Astrocyte (in vitro differentiated cells and primary cell): ENCODE measurements around the gene MALAT1. TPM values are rescaled to one million over a fixed set of nuclear protein-coding genes. Genes with fewer than 3 reads are reported as not detected.

Experiments used
- DNase-seq: peaks from one replicate; pipeline ENCODE4 v3.0.0-alpha.2; 2010; ENCODE audit warnings: low read depth
- FAIRE-seq: peaks from 2 replicates; lab custom pipeline; 2011; peaks lifted over from hg19 to GRCh38; lab: Jason Lieb, UNC
- H2AFZ ChIP-seq: 2 replicates; pipeline ENCODE4 v1.6.0; 2012; ENCODE audit warnings: low read depth, low read length, inconsistent platforms
- H3K27ac ChIP-seq: 2 replicates; pipeline ENCODE4 v1.5.1; 2011; ENCODE audit warnings: low read depth, low read length, inconsistent platforms
- H3K27me3 ChIP-seq: 2 replicates; pipeline ENCODE4 v1.6.0; 2011; ENCODE audit warnings: low read length, inconsistent platforms; ENCODE audit not compliant: insufficient read depth
- H3K36me3 ChIP-seq: 2 replicates; pipeline ENCODE4 v1.5.1; 2011; ENCODE audit warnings: low read length, inconsistent platforms; ENCODE audit not compliant: insufficient read depth
- H3K4me1 ChIP-seq: 2 replicates; pipeline ENCODE4 v1.5.1; 2011; ENCODE audit warnings: low read length, inconsistent platforms; ENCODE audit not compliant: insufficient read depth
- H3K4me2 ChIP-seq: 2 replicates; pipeline ENCODE4 v1.6.0; 2012; ENCODE audit warnings: low read length, inconsistent platforms
- H3K4me3 ChIP-seq: 2 replicates; pipeline ENCODE4 v1.5.1; 2011; ENCODE audit warnings: low read depth, mild to moderate bottlenecking, low read length, inconsistent platforms; ENCODE audit not compliant: insufficient read depth
- H3K79me2 ChIP-seq: 2 replicates; pipeline ENCODE4 v1.6.0; 2012; ENCODE audit warnings: mild to moderate bottlenecking, low read length, inconsistent platforms; ENCODE audit not compliant: insufficient read depth
- H3K9ac ChIP-seq: 2 replicates; pipeline ENCODE4 v1.6.0; 2012; ENCODE audit warnings: mild to moderate bottlenecking, low read length, inconsistent platforms
- H3K9me3 ChIP-seq: 2 replicates; pipeline ENCODE4 v1.5.1; 2012; ENCODE audit warnings: low read depth, mild to moderate bottlenecking, low read length, inconsistent platforms; ENCODE audit not compliant: insufficient read depth
- H4K20me1 ChIP-seq: 2 replicates; pipeline ENCODE4 v1.6.0; 2012; ENCODE audit warnings: low read length, inconsistent platforms; ENCODE audit not compliant: insufficient read depth
- H3K27ac Mint-ChIP-seq: one replicate; pipeline ENCODE4 v1.8.0; 2021; ENCODE audit warnings: mild to moderate bottlenecking, mixed read lengths; ENCODE audit not compliant: unreplicated experiment
- H3K27me3 Mint-ChIP-seq: one replicate; pipeline ENCODE4 v1.8.0; 2021; ENCODE audit warnings: low read depth, mixed read lengths; ENCODE audit not compliant: unreplicated experiment
- H3K36me3 Mint-ChIP-seq: one replicate; pipeline ENCODE4 v1.8.0; 2021; ENCODE audit warnings: low read depth, mixed read lengths; ENCODE audit not compliant: unreplicated experiment
- H3K4me1 Mint-ChIP-seq: one replicate; pipeline ENCODE4 v1.8.0; 2021; ENCODE audit warnings: low read depth, mixed read lengths; ENCODE audit not compliant: unreplicated experiment
- H3K4me3 Mint-ChIP-seq: one replicate; pipeline ENCODE4 v1.8.0; 2021; ENCODE audit warnings: mild to moderate bottlenecking, moderate library complexity, mixed read lengths; ENCODE audit not compliant: unreplicated experiment
- H3K9me3 Mint-ChIP-seq: one replicate; pipeline ENCODE4 v1.8.0; 2021; ENCODE audit warnings: mild to moderate bottlenecking, mixed read lengths; ENCODE audit not compliant: unreplicated experiment
- EZH2 ChIP-seq: IDR thresholded peaks from 2 replicates; pipeline ENCODE4 v1.6.1; 2012; ENCODE audit warnings: mild to moderate bottlenecking, low read length, inconsistent platforms; ENCODE audit not compliant: insufficient read depth
- total RNA-seq: library from RNA; stranded (reverse); gene quantifications from 2 replicates; pipeline ENCODE4 v1.2.1, GENCODE V29; 2021
- TF ChIP-seq, protein P1 (sequence below): IDR thresholded peaks from 2 replicates; pipeline ENCODE4 v1.5.1; 2011; ENCODE audit warnings: low read depth, mild to moderate bottlenecking, inconsistent platforms, low read length, moderate library complexity; ENCODE audit not compliant: insufficient read depth

MALAT1 gene
- total RNA-seq, 1 donor from 2014 or later: 8,991 TPM

DNA sequence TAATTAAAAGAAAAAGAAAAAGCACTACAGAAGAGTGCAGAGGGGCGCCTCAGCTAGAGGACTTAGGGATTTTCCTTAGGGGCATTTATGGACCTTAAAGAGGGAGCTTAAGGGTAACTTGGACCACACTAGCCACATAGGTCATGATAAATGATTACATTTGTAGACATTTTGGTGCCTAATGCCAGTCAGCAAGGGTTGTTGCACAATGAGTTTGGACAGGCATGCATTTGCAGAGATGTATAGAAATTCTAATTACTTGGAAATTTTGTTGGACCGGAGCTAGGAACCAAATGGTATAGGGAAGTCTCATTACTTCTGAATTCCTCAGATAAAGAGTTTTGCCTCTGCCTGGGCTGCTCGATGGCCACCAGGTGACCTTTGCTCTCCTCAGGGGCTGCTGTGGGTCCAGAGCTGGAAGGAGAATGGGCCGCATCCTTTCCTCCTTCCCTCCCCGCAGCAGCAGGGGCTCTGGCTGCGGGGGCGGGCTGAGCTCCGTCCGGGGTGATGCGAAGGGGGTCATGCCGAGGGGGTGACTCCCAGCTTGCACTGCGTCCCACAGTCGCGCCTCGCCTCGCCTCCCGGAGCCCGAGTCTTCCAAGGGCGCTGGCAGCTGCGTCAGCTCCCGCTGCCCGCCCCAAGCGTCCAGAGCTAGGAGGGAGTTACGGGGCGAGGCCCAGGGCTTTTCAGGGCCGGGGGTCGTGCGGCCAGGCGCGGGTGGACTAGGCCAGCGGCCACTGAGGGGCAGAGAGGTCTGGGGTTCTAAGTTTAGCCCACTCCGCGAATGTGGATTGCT lies 20.3 kb upstream of the MALAT1 start:
- Mint-ChIP-seq H3K4me1 (peaks cover 39% of the 10 kb centered on the region), H3K4me3 (no peak overlapping the region), H3K9me3 (no peaks in the 10 kb centered on the region), H3K27me3 (no peaks in the 10 kb centered on the region), H3K27ac (peak overlapping the region; percentile 26), H3K36me3 (no peaks in the 10 kb centered on the region)
- H3K27ac ChIP-seq: peak overlapping the region; percentile 100
- H3K36me3 ChIP-seq: no peaks in the 10 kb centered on the region
- peak overlapping the region; percentile 38 for H2AFZ ChIP-seq
- H3K4me1 ChIP-seq: peaks cover 48% of the 10 kb centered on the region
- no peaks in the 10 kb centered on the region for H3K27me3 ChIP-seq
- H3K4me2 ChIP-seq: peak overlapping the region; percentile 80
- no peak for TF ChIP-seq EZH2
- TF ChIP-seq, protein P1, sequence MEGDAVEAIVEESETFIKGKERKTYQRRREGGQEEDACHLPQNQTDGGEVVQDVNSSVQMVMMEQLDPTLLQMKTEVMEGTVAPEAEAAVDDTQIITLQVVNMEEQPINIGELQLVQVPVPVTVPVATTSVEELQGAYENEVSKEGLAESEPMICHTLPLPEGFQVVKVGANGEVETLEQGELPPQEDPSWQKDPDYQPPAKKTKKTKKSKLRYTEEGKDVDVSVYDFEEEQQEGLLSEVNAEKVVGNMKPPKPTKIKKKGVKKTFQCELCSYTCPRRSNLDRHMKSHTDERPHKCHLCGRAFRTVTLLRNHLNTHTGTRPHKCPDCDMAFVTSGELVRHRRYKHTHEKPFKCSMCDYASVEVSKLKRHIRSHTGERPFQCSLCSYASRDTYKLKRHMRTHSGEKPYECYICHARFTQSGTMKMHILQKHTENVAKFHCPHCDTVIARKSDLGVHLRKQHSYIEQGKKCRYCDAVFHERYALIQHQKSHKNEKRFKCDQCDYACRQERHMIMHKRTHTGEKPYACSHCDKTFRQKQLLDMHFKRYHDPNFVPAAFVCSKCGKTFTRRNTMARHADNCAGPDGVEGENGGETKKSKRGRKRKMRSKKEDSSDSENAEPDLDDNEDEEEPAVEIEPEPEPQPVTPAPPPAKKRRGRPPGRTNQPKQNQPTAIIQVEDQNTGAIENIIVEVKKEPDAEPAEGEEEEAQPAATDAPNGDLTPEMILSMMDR: no peak
- DNase-seq: peak; percentile 35
- peak overlapping the region; percentile 35 for H3K4me3 ChIP-seq
- peaks cover 54% of the 10 kb centered on the region for H3K79me2 ChIP-seq
- no peaks in the 10 kb centered on the region for H3K9me3 ChIP-seq
- no peaks in the 10 kb centered on the region for H4K20me1 ChIP-seq
- FAIRE-seq: no peak
- H3K9ac ChIP-seq: peak overlapping the region; percentile 88

DNA sequence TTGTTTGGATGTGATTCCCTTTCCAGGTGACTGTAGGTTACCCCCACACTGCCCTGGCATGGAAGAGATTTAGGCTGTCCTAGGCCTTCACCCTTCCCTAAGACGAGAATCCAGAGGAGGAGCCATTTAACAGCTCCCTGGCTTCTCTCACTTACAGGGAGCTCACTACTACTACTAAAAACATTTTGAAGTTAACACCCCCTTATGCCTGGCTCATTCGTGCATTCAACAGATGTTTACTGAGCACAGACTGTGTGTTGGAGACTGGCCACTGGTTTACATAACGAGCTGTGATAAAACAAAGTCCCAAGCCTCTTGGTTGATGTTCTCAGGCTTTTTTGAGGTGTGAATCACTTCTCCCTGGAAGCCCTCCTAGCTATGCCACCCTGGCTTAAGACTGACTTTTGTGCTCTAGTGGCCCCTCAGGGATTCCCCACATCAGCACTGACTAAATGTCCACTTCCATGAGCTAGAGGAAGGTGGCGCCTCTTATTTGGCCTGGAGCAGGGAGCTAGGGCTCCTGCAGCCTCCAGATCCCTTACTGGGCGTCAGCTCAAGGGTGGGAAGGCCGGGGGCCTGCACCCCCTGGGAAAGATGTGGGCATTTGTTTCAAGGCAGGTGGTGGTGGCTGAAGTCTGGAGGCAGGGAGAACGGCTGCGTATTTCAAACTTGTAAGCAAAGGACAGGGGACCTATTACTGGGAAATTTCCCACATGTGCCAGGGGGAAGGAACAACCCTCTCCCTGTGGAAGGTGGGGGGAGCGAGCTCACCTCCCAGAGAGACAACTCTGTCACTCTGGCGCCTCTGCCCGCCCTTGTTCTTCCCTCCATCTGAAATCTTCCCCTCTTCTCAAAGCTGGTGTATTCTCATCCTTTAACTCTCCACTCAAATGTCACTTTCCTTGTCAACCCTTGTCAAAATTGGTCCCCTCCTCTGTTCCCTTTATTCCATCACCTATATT lies 19.4 kb upstream of the MALAT1 start:
- H3K27me3 Mint-ChIP-seq: no peaks in the 10 kb centered on the region
- H3K4me2 ChIP-seq: peak overlapping the region; percentile 80
- no peaks in the 10 kb centered on the region for H3K27me3 ChIP-seq
- TF ChIP-seq EZH2: no peak
- TF ChIP-seq, protein P1: peak; percentile 33
- H3K9ac ChIP-seq: peak overlapping the region; percentile 88
- H3K36me3 ChIP-seq: no peaks in the 10 kb centered on the region
- peak overlapping the region; percentile 64 for H3K27ac Mint-ChIP-seq
- H3K9me3 Mint-ChIP-seq: no peaks in the 10 kb centered on the region
- H3K4me1 ChIP-seq: peaks cover 48% of the 10 kb centered on the region
- peaks cover 53% of the 10 kb centered on the region for H3K79me2 ChIP-seq
- H2AFZ ChIP-seq: peak overlapping the region; percentile 38
- peaks cover 42% of the 10 kb centered on the region for H3K4me1 Mint-ChIP-seq
- peak overlapping the region; percentile 35 for H3K4me3 ChIP-seq
- no peaks in the 10 kb centered on the region for H3K36me3 Mint-ChIP-seq
- FAIRE-seq: no peak
- H3K4me3 Mint-ChIP-seq: peak overlapping the region; percentile 72
- DNase-seq: peak; percentile 89
- H3K9me3 ChIP-seq: no peaks in the 10 kb centered on the region
- H4K20me1 ChIP-seq: no peaks in the 10 kb centered on the region
- H3K27ac ChIP-seq: peak overlapping the region; percentile 100
